Adrenal gland (tissue), 12 donors: ENCODE measurements around the gene ILK. TPM values are rescaled to one million over a fixed set of nuclear protein-coding genes. Genes with fewer than 3 reads are reported as not detected.

Experiments
- DNase-seq, 7 donors: peaks; one replicate each; pipeline ENCODE4 v3.0.0-alpha.2; 2019 to 2020
- H3K27ac ChIP-seq, 5 donors: fragments of 200-600 bp; sonication (generic) in 4 of 5; 1 replicate in 3 of 5; 2 replicates in 2 of 5; pipeline versions ENCODE4 v1.5.1 to v1.8.0; 2016 to 2020; ENCODE audit warnings: mild to moderate bottlenecking in 1 of 5
- H3K27me3 ChIP-seq: fragments of 200-600 bp; 2 replicates; pipeline ENCODE4 v1.8.0; 2021
- H3K36me3 ChIP-seq, 2 donors: fragments of 200-600 bp; replicated peaks in 1 of 2; 1 replicate in 1 of 2; 2 replicates in 1 of 2; pipeline versions ENCODE4 v1.5.1 to v1.8.0; 2018 to 2022
- H3K4me1 ChIP-seq, 2 donors: fragments of 200-600 bp; replicated peaks in 1 of 2; 1 replicate in 1 of 2; 2 replicates in 1 of 2; pipeline versions ENCODE4 v1.5.1 to v1.8.0; 2018 to 2021
- H3K4me3 ChIP-seq, 4 donors: fragments of 200-600 bp; sonication (generic) in 3 of 4; one replicate each; pipeline ENCODE4 v1.5.1; 2016 to 2018
- H3K9me3 ChIP-seq, 3 donors: fragments of 200-600 bp; sonication (generic) in 1 of 3; replicated peaks in 1 of 3; 1 replicate in 2 of 3; 2 replicates in 1 of 3; pipeline versions ENCODE4 v1.5.1 to v1.8.0; 2016 to 2021
- CTCF ChIP-seq, 6 experiments: fragments of 450-650 bp in 4 of 6; fragments of 200-600 bp in 2 of 6; sonication (generic) in 1 of 6; IDR thresholded peaks; 1 replicate in 5 of 6; 2 replicates in 1 of 6; pipeline versions ENCODE4 v1.5.1 to v1.8.0; 2016 to 2021; ENCODE audit warnings: antibody characterized with exemption in 6 of 6, mild to moderate bottlenecking in 2 of 6, moderate library complexity in 1 of 6
- POLR2A ChIP-seq, 2 donors: fragments of 450-650 bp; IDR thresholded peaks; one replicate each; pipeline ENCODE4 v1.6.1; 2017; ENCODE audit warnings: antibody characterized with exemption in 2 of 2, mild to moderate bottlenecking in 2 of 2, moderate library complexity in 1 of 2
- WGBS, 4 donors: extraction: QIAGEN DNeasy Blood & Tissue Kit in 2 of 4; methylation state at CpG; one replicate each; pipeline versions ENCODE4 v1.1.5 to v1.1.7; 2013 to 2017; 5-methylcytosine and 5-hydroxymethylcytosine counted together
- intact Hi-C, 2 donors: fragments of 100-400 bp; cut with DNase I; formaldehyde crosslinking; loops; one replicate each; pipeline versions ENCODE4 v1.14.1 to v1.15.0; 2022 to 2023
- polyA plus RNA-seq, 3 donors: library from polyadenylated mRNA; stranded (reverse); fragments of 200-250 nt in 2 of 3; fragments of 350-450 nt in 1 of 3; fragmentation: Illumina TruSeq in 1 of 3; extraction: RNeasy Lipid Tissue Mini Kit (QIAGEN cat#74804) in 1 of 3; gene quantifications; one replicate each; pipeline ENCODE4 v1.2.3, GENCODE V29; 2013 to 2014
- total RNA-seq, 9 donors: library from RNA; depleted of rRNA in 4 of 9; stranded (reverse); fragments of >200 nt in 4 of 9; fragments of 120-200 nt in 1 of 9; fragmentation: NEBNext Ultra II Directional in 1 of 9; extraction: Animal tissue kit (Norgen Biotek cat#: 25700) in 1 of 9; gene quantifications; one replicate each; pipeline versions ENCODE4 v1.1.0 to v1.2.4, GENCODE V29; 2013 to 2023
- donor health status: healthy with polysubstance abuse.
- donor health status: Bipolar disorder and iron deficiency.
- donor health status: DM: yes; HTN: yes; CAD: no.
- donor health status: DM: no; HTN: no; CAD: no.
- donor health status: DM: no; HTN: no; CAD: no.
- donor health status: DM: yes; HTN: yes; CAD: no.

ILK gene
- total and polyA plus RNA-seq, 12 donors: 99.1 to 191 (median 153) TPM

GRCh38 chr11:6565988-6566703 is 37.4 kb upstream of the ILK start:
- WGBS, 4 donors: 94 to 96% (median 95%) methylated on average over 3 to 5 of the region's 5 CpGs
- Histone ChIP-seq H3K4me3 (no peak overlapping the region), H3K27ac (no peak overlapping the region), H3K36me3 (peaks cover 0 to 3% of the 10 kb centered on the region in 2 donors), H3K4me1 (peaks cover 5 to 8% of the 10 kb centered on the region in 2 donors), H3K27me3 (no peaks in the 10 kb centered on the region), H3K9me3 (no peaks in the 10 kb centered on the region)
- DNase-seq: no peak
- intact Hi-C loops: no loop called here
- TF ChIP-seq POLR2A (IDR thresholded peaks at IDR 0.05): no peak

GRCh38 chr11:6566704-6567370 is 36.7 kb upstream of the ILK start:
- Histone ChIP-seq H3K4me1 (peaks cover 5 to 8% of the 10 kb centered on the region in 2 donors), H3K36me3 (peaks cover 0 to 3% of the 10 kb centered on the region in 2 donors), H3K27ac (no peak overlapping the region), H3K4me3 (no peak overlapping the region), H3K9me3 (no peaks in the 10 kb centered on the region), H3K27me3 (no peaks in the 10 kb centered on the region)
- DNase-seq: no peak
- intact Hi-C loops: no loop called here
- WGBS, 4 donors: 91 to 99% (median 93%) methylated on average over 11 to 13 of the region's 13 CpGs
- TF ChIP-seq CTCF (IDR thresholded peaks at IDR 0.05) (no peak), POLR2A (IDR thresholded peaks at IDR 0.05) (no peak)

GRCh38 chr11:6567371-6567745 is 36.2 kb upstream of the ILK start:
- H3K4me1 ChIP-seq: peaks cover 8 to 9% of the 10 kb centered on the region in 2 donors
- WGBS, 4 donors: 93 to 100% (median 98%) methylated on average over 2 to 7 of the region's 7 CpGs
- no peak overlapping the region for H3K27ac ChIP-seq
- DNase-seq: no peak
- no peak overlapping the region for H3K4me3 ChIP-seq
- intact Hi-C loops: no loop called here
- no peaks in the 10 kb centered on the region for H3K9me3 ChIP-seq
- no peak for TF ChIP-seq CTCF (IDR thresholded peaks at IDR 0.05)
- no peak for TF ChIP-seq POLR2A (IDR thresholded peaks at IDR 0.05)
- peaks cover 0 to 3% of the 10 kb centered on the region in 2 donors for H3K36me3 ChIP-seq
- no peaks in the 10 kb centered on the region for H3K27me3 ChIP-seq

- H3K27ac ChIP-seq: no peak overlapping the region
- no peak overlapping the region for H3K4me3 ChIP-seq
- intact Hi-C loops: no loop called here
- TF ChIP-seq CTCF (IDR thresholded peaks at IDR 0.05) (no peak), POLR2A (IDR thresholded peaks at IDR 0.05) (no peak)
- peak; percentile 74 to 91 (median 80) for DNase-seq
- no peaks in the 10 kb centered on the region for H3K27me3 ChIP-seq
- no peaks in the 10 kb centered on the region for H3K9me3 ChIP-seq
- H3K36me3 ChIP-seq: peaks cover 0 to 3% of the 10 kb centered on the region in 2 donors
- peaks cover 8 to 10% of the 10 kb centered on the region in 2 donors for H3K4me1 ChIP-seq
- 49 to 79% (median 57%) methylated on average over 3 to 4 of the region's 4 CpGs for WGBS, 4 donors
Observed at GRCh38 chr11:6568191-6568918, 35.2 kb upstream of the ILK start.
